ENCODE results near the gene PPP1R13B.

PPP1R13B gene

GRCh38 chr14:103708750-103709187 lies 138.6 kb downstream of the PPP1R13B start:
- DNase-seq, result no peak

GRCh38 chr14:103707329-103708263 lies 139.8 kb downstream of the PPP1R13B start:
- no peak for DNase-seq

- no peak for DNase-seq
These were observed 140.6 kb downstream of the PPP1R13B start for GRCh38 chr14:103706551-103707328.

- no peak for DNase-seq
These were observed 141.7 kb downstream of the PPP1R13B start for GRCh38 chr14:103705504-103706284.

- DNase-seq, result no peak
These were observed 142.3 kb downstream of the PPP1R13B start for GRCh38 chr14:103705118-103705503.

GRCh38 chr14:103704708-103705107 lies 142.7 kb downstream of the PPP1R13B start:
- DNase-seq, result no peak

GRCh38 chr14:103703433-103704385 lies 143.7 kb downstream of the PPP1R13B start:
- DNase-seq, result no peak

GRCh38 chr14:103702497-103703432 lies 144.6 kb downstream of the PPP1R13B start:
- DNase-seq, result no peak

- no peak for DNase-seq
These were observed 145.3 kb downstream of the PPP1R13B start for GRCh38 chr14:103702095-103702494.

GRCh38 chr14:103700753-103701490 lies 146.5 kb downstream of the PPP1R13B start:
- no peak for DNase-seq

- DNase-seq, result no peak
These were observed 147.2 kb downstream of the PPP1R13B start for GRCh38 chr14:103699901-103700752.

GRCh38 chr14:103699261-103699661 lies 148.1 kb downstream of the PPP1R13B start:
- DNase-seq, result no peak

GRCh38 chr14:103698380-103699260 lies 148.8 kb downstream of the PPP1R13B start:
- no peak for DNase-seq

GRCh38 chr14:103697603-103698379 lies 149.6 kb downstream of the PPP1R13B start:
- DNase-seq, result peak; percentile 36

GRCh38 chr14:103697206-103697602 lies 150.2 kb downstream of the PPP1R13B start:
- peak; percentile 19 for DNase-seq

GRCh38 chr14:103696466-103697071 lies 150.8 kb downstream of the PPP1R13B start:
- DNase-seq, result peak; percentile 27

- peak; percentile 43 for DNase-seq
These were observed 151.3 kb downstream of the PPP1R13B start for GRCh38 chr14:103696070-103696402.
